GM12878 (cell line): ENCODE data around the gene KRT12. TPM values are rescaled to one million over a fixed set of nuclear protein-coding genes. Genes with fewer than 3 reads are reported as not detected.

Experiments used
- ATAC-seq: fragments of 200-7000 bp; cut with Tn5 transposase; 3 replicates; pipeline ENCODE4 v1.9.1; 2020; ENCODE audit warnings: mild to moderate bottlenecking, moderate library complexity
- BruUV-seq: library from RNA; stranded (reverse); fragments of 400-500 nt; replicated peaks from 2 replicates; lab custom pipeline; 2021; lab: Mats Ljungman, UMichigan
- CTCF ChIA-PET: fragments of 300-600 bp; sonication (Branson Sonifier 250); formaldehyde crosslinking; extraction: SDS; loops from one replicate; lab custom pipeline; 2021; ENCODE audit warnings: inconsistent platforms; lab: Yijun Ruan, JAX
- POLR2A ChIA-PET: fragments of 350-600 bp; formaldehyde crosslinking; extraction: SDS; loops from one replicate; lab custom pipeline; 2021; ENCODE audit warnings: inconsistent platforms; lab: Charles Lee
- RAD21 ChIA-PET: fragments of 300-600 bp; sonication (Branson Sonifier 250); formaldehyde crosslinking; loops from one replicate; lab custom pipeline; 2023; ENCODE audit warnings: antibody characterized with exemption; ENCODE audit not compliant: unreplicated experiment; lab: Charles Lee
- SMC1A ChIA-PET: fragments of 300-600 bp; sonication (Branson Sonifier 250); formaldehyde crosslinking; loops from one replicate; lab custom pipeline; 2023; ENCODE audit not compliant: unreplicated experiment, uncharacterized antibody; lab: Charles Lee
- DNase-seq: peaks from one replicate; pipeline ENCODE4 v3.0.0-alpha.2; 2011; ENCODE audit warnings: low read depth, low spot score
- FAIRE-seq: peaks from 3 replicates; lab custom pipeline; 2011; peaks lifted over from hg19 to GRCh38; lab: Jason Lieb, UNC
- H2AFZ ChIP-seq: 2 replicates; pipeline ENCODE4 v1.6.0; 2011; ENCODE audit warnings: low read depth, low read length, control low read depth; ENCODE audit not compliant: control insufficient read depth
- H3K27ac ChIP-seq: 2 replicates; pipeline ENCODE4 v1.5.1; 2011; ENCODE audit warnings: control low read depth; ENCODE audit not compliant: control insufficient read depth, insufficient read depth
- H3K27me3 ChIP-seq, 2 experiments: replicated peaks in 1 of 2; 2 replicates each; pipeline versions ENCODE4 v1.6.0 to v1.6.1; 2011; ENCODE audit warnings: low read length in 1 of 2; ENCODE audit not compliant: control insufficient read depth in 2 of 2, insufficient read depth in 2 of 2
- H3K36me3 ChIP-seq, 2 experiments: 2 replicates each; pipeline ENCODE4 v1.5.1; 2011; ENCODE audit warnings: low read length in 1 of 2; ENCODE audit not compliant: control insufficient read depth in 2 of 2, insufficient read depth in 2 of 2
- H3K4me1 ChIP-seq: 2 replicates; pipeline ENCODE4 v1.6.1; 2011; ENCODE audit warnings: mild to moderate bottlenecking, low read length, moderate library complexity, mixed read lengths; ENCODE audit not compliant: control insufficient read depth, insufficient read depth
- H3K4me2 ChIP-seq: 2 replicates; pipeline ENCODE4 v1.6.0; 2011; ENCODE audit warnings: control low read depth; ENCODE audit not compliant: control insufficient read depth, insufficient read depth
- H3K4me3 ChIP-seq: fragments of 200-600 bp; sonication (generic); 2 replicates; pipeline ENCODE4 v1.5.1; 2016
- H3K79me2 ChIP-seq: 2 replicates; pipeline ENCODE4 v1.6.0; 2011; ENCODE audit warnings: low read length; ENCODE audit not compliant: control insufficient read depth, insufficient read depth
- H3K9ac ChIP-seq: 2 replicates; pipeline ENCODE4 v1.8.0; 2011; ENCODE audit warnings: low read length, control low read depth, mixed read lengths; ENCODE audit not compliant: control insufficient read depth, insufficient read depth
- H3K9me3 ChIP-seq: replicated peaks from 3 replicates; pipeline ENCODE4 v1.5.1; 2011; ENCODE audit warnings: mild to moderate bottlenecking, low read length; ENCODE audit not compliant: control insufficient read depth, insufficient read depth
- H4K20me1 ChIP-seq: 2 replicates; pipeline ENCODE4 v1.6.0; 2011; ENCODE audit not compliant: control insufficient read depth, insufficient read depth
- ATF2 ChIP-seq: IDR thresholded peaks from 2 replicates; pipeline ENCODE4 v1.6.1; 2012; ENCODE audit warnings: low read length, inconsistent platforms
- BMI1 ChIP-seq: fragments of 450-650 bp; IDR thresholded peaks from 2 replicates; pipeline ENCODE4 v1.6.1; 2016; ENCODE audit warnings: mild to moderate bottlenecking, moderate library complexity, borderline replicate concordance
- BRCA1 ChIP-seq: IDR thresholded peaks from 2 replicates; pipeline ENCODE4 v1.6.1; 2011; ENCODE audit warnings: low read depth, low read length, improper control_type of control experiment
- CHD4 ChIP-seq: fragments of 200-600 bp; sonication (generic); IDR thresholded peaks from 2 replicates; pipeline ENCODE4 v1.6.1; 2016; ENCODE audit warnings: mild to moderate bottlenecking
- EP300 ChIP-seq, 2 experiments: fragments of 150-350 bp in 1 of 2; IDR thresholded peaks; 2 replicates each; pipeline ENCODE4 v1.6.1; 2011 to 2012; ENCODE audit warnings: low read depth in 2 of 2, low read length in 2 of 2, borderline replicate concordance in 1 of 2, improper control_type of control experiment in 1 of 2, inconsistent platforms in 1 of 2; ENCODE audit not compliant: control insufficient read depth in 1 of 2
- IKZF2 ChIP-seq, 2 experiments: fragments of 450-650 bp; IDR thresholded peaks; 2 replicates each; pipeline ENCODE4 v1.6.1; 2017; ENCODE audit warnings: mild to moderate bottlenecking in 2 of 2, moderate library complexity in 2 of 2
- IRF3 ChIP-seq: fragments of 450-650 bp; IDR thresholded peaks from 2 replicates; pipeline ENCODE4 v1.6.1; 2014; ENCODE audit warnings: mild to moderate bottlenecking
- IRF4 ChIP-seq: IDR thresholded peaks from 2 replicates; pipeline ENCODE4 v1.6.1; 2011; ENCODE audit warnings: low read depth, low read length
- PAX5 ChIP-seq: IDR thresholded peaks from 2 replicates; pipeline ENCODE4 v1.6.1; 2011; ENCODE audit warnings: low read depth, low read length, borderline replicate concordance
- USF1 ChIP-seq: IDR thresholded peaks from 2 replicates; pipeline ENCODE4 v1.6.1; 2011; ENCODE audit warnings: borderline replicate concordance, low read depth, mild to moderate bottlenecking, moderate library complexity, mixed read lengths, low read length; ENCODE audit not compliant: insufficient read depth; ENCODE audit errors: extremely low read length
- ZNF274 ChIP-seq: IDR thresholded peaks from one replicate; pipeline ENCODE4 v1.8.0; 2011; ENCODE audit not compliant: insufficient read length, insufficient read depth
- WGBS: methylation state at CpG from one replicate; pipeline ENCODE4 v1.1.6; 2016; ENCODE audit warnings: low lambda C conversion rate; ENCODE audit not compliant: insufficient replicate concordance, insufficient coverage; ENCODE audit errors: missing lambda C conversion rate; 5-methylcytosine and 5-hydroxymethylcytosine counted together
- in situ Hi-C: fragments of 300-500 bp; cut with MboI; formaldehyde crosslinking; loops from 9 replicates; pipeline ENCODE4 v1.14.3; 2018; ENCODE audit warnings: mixed read lengths
- intact Hi-C: fragments of 100-400 bp; cut with micrococcal nuclease; formaldehyde crosslinking; loops from one replicate; pipeline ENCODE4 v1.14.2; 2022; ENCODE audit not compliant: unreplicated experiment
- polyA plus RNA-seq, 11 experiments: library from polyadenylated mRNA; depleted of rRNA in 4 of 11; unstranded in 6 of 11; stranded (reverse) in 5 of 11; fragments of >200 nt; fragmentation: Nextera tagmentation in 4 of 11; fragmentation: Illumina TruSeq in 1 of 11; extraction: Ambion mirVana in 4 of 11; extraction: Trizol in 1 of 11; gene quantifications; 1 replicate in 1 of 11; 2 replicates in 10 of 11; pipeline versions ENCODE4 v1.2.1 to v1.2.3, GENCODE V29; 2011 to 2016; ENCODE audit warnings: inconsistent platforms in 2 of 11, missing spikeins in 2 of 11, low read depth in 1 of 11
- total RNA-seq, 4 experiments: library from RNA; depleted of rRNA in 3 of 4; stranded (reverse); fragments of >200 nt in 3 of 4; fragmentation: Illumina TruSeq in 1 of 4; extraction: Trizol in 1 of 4; gene quantifications; 2 replicates each; pipeline versions ENCODE4 v1.2.1 to v1.2.3, GENCODE V29; 2013 to 2021

KRT12 gene
- total and polyA plus RNA-seq, 10 of the 15 experiments (the other 5 are each of a cell fraction or from before 2014, with no cell fraction given) = not detected

GRCh38 chr17:40836020-40836419 is 31.0 kb downstream of the KRT12 start:
- in situ Hi-C loops = no loop called here
- Histone ChIP-seq H3K9me3 (no peaks in the 10 kb centered on the region), H3K4me3 (no peak overlapping the region), H3K27me3 (no peaks in the 10 kb centered on the region), H3K79me2 (no peaks in the 10 kb centered on the region), H3K9ac (no peak overlapping the region), H3K4me2 (no peak overlapping the region), H3K4me1 (no peaks in the 10 kb centered on the region), H4K20me1 (no peaks in the 10 kb centered on the region), H2AFZ (no peak overlapping the region), H3K27ac (no peak overlapping the region), H3K36me3 (peaks cover 0 to 3% of the 10 kb centered on the region in 2 experiments; a peak in 1 of 4 replicates)
- ChIA-PET RAD21 (no interaction called here), CTCF (interaction anchor here (1.7 kb wide), 1 partner anchor 23 kb away, joined by 3 read pairs; no protein-coding TSS in a partner anchor), POLR2A (no interaction called here), SMC1A (interaction anchor here (1.0 kb wide), 1 partner anchor 8 kb away, joined by 3 read pairs; no protein-coding TSS in a partner anchor)
- no peak for ATAC-seq
- intact Hi-C loops = no loop called here
- BruUV-seq = no TSS peak
- WGBS = no CpG with 5 or more reads among the region's 4 CpGs
- no peak for DNase-seq
- TF ChIP-seq IRF3 (no peak), IKZF2 (IDR thresholded peaks at IDR 0.05) (no peak), EP300 (IDR thresholded peaks at IDR 0.05; ENCODE audit: borderline replicate concordance in 1 of 2, control insufficient read depth in 1 of 2, low read depth in 2 of 2, low read length in 2 of 2) (no peak), ZNF274 (no peak)
- FAIRE-seq = no peak

- DNase-seq (no peak), FAIRE-seq (no peak), ATAC-seq (no peak)
- intact Hi-C loops = no loop called here
- H2AFZ ChIP-seq = no peak overlapping the region
- ChIA-PET RAD21 (no interaction called here), CTCF (interaction anchor here (0.9 kb wide), 1 partner anchor 830 kb away, joined by 3 read pairs; no protein-coding TSS in a partner anchor), POLR2A (no interaction called here), SMC1A (no interaction called here)
- BruUV-seq = no TSS peak
- H3K4me2 ChIP-seq = no peak overlapping the region
- H4K20me1 ChIP-seq = no peaks in the 10 kb centered on the region
- in situ Hi-C loops = no loop called here
- H3K36me3 ChIP-seq = peaks cover 0 to 3% of the 10 kb centered on the region in 2 experiments; a peak in 1 of 4 replicates
- H3K4me1 ChIP-seq = no peaks in the 10 kb centered on the region
- H3K9me3 ChIP-seq = no peaks in the 10 kb centered on the region
- H3K9ac ChIP-seq = no peak overlapping the region
- no peak overlapping the region for H3K4me3 ChIP-seq
- H3K27ac ChIP-seq = no peak overlapping the region
- H3K27me3 ChIP-seq = no peaks in the 10 kb centered on the region
- H3K79me2 ChIP-seq = no peaks in the 10 kb centered on the region
- no peak for TF ChIP-seq PAX5
- TF ChIP-seq USF1 = no peak
- no peak for TF ChIP-seq CHD4
- TF ChIP-seq ATF2 = no peak
- TF ChIP-seq IRF4 = no peak
- no peak for TF ChIP-seq BRCA1
- no peak for TF ChIP-seq BMI1
Observed at GRCh38 chr17:40833882-40834281, 33.1 kb downstream of the KRT12 start.
